GM20431 (cell line): ENCODE data around the gene CYTIP.

Experiments used
- in situ Hi-C: fragments of 300-500 bp; cut with MseI, MboI; formaldehyde crosslinking; loops from one replicate; pipeline ENCODE4 v1.15.0; 2020; ENCODE audit warnings: low sequenced_read_pairs; ENCODE audit not compliant: unreplicated experiment

The CYTIP gene

DNA sequence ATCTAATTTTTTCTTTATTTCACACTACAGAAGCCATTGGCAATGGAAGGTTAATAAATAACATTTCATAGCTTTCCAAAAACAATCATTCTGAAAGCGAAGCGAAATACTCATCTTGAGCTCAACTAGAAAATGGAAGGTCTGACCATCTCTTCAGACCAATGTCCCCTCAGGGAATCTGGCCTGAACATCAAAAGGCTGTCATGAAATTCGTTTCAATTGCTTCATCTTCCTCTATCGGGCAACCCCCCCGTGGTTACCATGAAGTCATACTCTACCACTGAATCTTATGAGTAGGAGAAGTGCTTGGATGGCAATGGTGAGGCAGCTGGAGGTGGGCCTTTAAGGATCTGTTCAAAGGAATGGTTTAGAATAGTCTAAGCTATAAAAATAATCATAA is 22.9 kb upstream of the CYTIP start:
- in situ Hi-C loops, result no loop called here

DNA sequence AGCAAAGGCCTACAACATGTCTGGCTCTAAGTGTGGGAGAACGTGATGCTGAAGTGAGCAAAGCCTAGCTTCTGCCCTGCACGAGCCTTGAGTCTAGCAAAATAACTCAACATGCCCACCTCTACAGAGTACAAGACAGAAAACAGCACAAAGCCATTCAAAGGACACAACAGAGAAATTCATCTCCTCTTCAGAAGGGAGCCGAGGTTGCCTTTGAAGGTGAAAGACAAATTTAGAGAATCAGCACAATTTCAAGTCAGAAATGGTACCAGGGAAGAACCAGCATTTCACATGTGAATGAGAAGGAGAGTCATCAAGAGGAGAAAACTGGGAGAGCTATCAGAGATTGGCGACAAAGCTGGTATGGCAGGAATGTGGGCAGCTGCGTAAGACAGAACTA is 21.7 kb upstream of the CYTIP start:
- in situ Hi-C loops, result no loop called here

DNA sequence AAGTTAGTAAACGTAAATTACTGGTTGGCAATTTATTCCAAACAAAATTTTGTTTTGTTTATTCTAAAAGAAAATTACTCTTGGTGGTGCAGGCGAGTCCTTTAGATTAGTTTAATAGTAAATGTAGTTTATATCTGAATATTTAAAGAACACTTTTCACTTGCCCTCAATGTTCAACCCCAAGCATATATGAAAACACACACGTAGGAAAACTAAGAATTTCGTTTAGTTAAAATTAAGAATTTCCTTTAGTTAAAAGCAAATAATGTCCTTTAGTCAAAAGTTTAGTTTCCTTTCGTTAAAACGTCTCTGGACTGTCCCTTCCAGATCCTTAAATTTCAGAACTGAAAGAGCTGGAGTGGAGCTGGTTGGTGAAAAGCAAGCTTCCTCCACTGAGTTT is 19.1 kb upstream of the CYTIP start:
- in situ Hi-C loops, result no loop called here

DNA sequence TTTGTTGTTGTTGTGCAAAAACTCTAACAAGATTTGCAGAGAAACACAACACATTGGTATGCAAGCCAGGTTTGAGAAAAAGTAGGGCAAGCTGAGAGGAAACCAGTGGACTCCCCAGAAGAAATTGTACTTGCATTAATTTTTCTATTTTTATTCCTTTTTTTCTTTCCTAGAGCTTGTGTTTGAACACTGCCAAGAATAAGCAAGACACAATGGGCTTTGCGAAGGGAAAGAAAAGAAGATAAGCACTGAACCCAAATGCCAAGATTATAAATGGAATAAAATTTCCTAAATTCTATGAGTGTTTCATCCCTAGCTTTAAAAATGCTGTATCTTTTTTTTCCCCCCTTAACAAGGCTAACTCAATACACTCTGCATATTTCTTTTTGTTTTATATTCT is 17.0 kb upstream of the CYTIP start:
- in situ Hi-C loops, result no loop called here

DNA sequence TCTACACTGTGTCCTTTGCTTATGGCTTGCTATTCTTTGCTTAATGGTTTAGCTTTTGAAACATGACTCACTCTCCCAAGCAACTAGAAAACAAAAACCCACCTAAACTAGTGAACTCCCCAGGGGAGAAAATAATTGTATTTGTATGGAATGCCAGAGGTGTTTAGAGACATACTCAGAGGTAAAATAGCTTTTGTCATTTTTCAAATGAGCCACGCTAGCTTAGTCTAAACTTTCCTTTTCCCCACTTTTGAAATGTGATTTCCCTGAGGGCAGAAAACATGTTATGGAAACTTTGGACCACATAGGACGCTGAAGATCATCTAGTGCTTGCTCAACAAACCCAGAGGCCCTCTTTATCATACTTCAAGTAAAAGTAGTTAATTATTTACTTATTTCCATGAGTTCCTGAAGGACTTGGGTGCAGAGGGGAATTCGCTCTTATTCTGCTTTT is 16.5 kb upstream of the CYTIP start:
- in situ Hi-C loops, result no loop called here

DNA sequence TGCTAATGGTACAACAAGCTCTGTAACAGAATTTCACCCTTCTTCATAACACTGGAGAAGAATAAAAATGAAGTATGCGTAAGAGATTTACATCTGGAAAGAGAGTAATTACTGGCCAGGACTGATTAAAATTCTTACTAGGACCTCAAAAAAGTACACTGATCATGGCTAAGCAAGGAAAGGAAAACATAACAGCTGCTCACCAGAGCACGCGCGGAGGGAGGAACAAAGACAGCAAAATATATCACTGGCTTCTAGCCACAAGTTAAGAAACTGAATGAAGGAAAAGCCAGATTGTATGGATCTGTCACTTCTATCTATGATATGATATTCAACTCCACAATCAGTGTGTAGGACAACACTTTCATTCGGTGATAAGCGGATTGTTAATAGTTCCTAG is 15.6 kb upstream of the CYTIP start:
- in situ Hi-C loops, result no loop called here

DNA sequence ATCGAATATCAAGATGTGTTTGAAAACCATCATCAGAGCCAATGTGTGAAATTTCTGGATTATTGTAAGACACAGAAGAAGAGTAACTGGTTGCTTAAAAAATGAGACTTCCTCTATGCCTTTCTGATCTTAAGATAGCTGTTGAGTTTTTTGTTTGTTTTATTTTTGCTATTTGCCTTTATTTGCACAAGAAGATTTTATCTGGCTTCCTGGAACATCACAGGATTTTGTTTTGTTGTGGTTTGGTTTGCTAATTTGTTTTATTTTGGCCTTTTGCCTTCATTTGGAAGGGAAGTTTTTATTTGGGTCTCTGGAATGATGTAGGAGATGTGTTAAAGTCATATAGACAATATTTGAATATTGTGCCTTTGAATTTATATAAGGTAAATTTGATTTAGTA is 3.9 kb upstream of the CYTIP start:
- in situ Hi-C loops, result no loop called here

DNA sequence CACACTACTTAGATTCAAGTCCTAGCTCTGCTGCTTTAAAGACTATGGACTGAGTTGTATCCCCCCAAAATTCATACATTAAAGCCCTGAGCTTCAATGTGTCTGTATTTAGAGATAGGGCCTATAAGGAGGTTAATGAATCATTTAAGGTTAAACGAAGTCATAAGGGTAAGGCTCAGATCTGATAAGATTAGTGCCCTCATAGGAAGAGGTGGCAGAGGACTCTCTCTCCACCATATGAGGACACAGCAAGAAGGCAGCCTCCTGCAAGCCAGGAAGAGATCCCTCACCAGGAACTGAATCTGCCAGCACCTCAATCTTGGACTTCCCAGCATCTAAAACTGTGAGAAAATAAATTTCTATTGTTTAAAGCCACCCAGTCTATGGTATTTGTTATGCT is 3.1 kb upstream of the CYTIP start:
- in situ Hi-C loops, result no loop called here

DNA sequence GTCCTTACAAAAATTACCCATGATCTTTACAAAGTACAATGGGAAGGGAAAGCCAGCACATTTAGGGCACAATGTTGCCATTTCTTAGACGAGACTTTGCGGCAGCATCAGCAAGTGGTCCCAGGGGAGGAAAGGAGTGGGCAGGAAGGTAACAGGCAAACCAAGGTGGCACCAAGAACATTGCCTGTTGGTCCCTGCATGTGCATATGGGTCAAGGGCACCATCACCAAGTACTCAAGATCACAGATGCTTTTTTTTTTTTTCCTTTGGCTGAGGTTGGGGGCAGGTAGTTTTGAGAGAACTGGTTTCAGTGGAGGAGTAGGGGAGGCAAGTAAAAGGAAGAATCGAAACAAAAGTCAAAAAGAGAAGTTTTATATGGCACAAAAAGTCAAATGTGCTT is 752 bp upstream of the CYTIP start:
- in situ Hi-C loops, result no loop called here

DNA sequence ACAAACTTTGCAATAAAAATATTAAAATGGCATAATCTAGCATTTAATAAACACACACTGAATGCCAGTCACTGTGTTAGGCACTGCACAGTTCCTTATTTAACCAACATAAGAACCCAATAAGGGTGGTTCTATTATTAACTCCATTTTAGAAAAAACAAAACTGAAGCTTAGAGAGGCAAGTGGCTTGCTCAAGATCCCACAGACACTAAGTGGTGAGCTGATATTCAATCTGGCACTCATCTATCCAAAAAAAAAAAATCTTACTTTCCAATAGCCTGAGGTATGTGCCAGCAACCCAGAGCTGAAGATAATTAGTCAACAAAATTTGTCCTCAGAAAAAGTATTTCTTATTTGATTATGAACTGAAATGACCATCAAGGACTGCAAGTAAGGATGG is 799 bp downstream of the CYTIP start:
- in situ Hi-C loops, result no loop called here

DNA sequence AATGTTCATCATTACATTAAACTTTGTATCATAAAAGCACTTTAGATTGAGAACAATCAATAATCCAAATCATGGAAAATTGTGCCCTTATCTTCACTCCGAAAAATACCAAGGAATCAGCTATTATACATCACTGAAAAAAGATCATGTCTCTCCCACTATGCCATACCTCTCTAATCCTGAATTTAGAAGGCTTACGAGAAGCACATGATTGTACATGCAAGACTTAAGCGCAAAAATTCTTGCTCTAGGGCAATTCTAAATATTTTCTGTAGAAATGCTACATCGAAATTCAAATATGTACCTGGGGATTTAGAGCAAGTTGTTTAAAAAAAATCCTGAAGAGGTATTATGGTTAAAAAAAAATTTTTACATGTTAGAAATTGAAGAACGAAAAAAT is 1.3 kb downstream of the CYTIP start:
- in situ Hi-C loops, result no loop called here

DNA sequence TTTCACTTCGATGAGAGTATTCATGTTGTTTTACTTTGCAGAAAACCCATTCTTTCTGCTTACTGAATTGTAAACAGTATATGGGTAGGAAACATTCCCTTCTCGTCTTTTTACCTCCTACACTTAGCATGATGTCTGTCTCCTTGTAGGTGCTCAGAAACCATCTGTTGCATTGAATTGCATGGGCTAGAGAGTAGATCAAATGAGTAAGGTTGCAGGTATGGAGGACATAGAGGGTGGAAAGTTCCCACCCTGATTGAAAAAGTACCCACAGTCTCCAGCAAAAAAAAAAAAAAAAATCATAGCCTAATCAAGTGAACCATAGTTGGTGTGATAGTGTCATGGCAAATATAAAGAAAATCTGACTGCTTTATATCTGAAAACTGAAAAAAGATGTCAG is 1.7 kb downstream of the CYTIP start:
- in situ Hi-C loops, result no loop called here

DNA sequence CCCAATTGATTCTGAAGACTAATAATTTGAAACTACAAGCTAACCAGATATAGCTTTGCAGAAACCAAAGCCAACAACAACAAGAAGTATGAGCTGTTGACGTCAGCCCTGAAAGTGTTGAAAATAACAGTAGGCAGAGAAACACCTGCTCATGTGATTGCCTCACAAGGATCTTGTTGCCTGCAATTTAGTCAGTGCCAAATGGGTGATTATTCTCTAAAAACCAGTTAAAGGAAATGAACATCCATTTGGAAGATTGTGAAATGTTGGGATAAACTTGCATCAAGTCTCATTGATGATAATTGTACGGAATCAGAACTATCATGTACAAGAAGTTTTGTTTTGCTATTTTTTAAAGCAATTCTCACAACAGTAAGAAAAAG is 2.8 kb downstream of the CYTIP start:
- in situ Hi-C loops, result no loop called here

DNA sequence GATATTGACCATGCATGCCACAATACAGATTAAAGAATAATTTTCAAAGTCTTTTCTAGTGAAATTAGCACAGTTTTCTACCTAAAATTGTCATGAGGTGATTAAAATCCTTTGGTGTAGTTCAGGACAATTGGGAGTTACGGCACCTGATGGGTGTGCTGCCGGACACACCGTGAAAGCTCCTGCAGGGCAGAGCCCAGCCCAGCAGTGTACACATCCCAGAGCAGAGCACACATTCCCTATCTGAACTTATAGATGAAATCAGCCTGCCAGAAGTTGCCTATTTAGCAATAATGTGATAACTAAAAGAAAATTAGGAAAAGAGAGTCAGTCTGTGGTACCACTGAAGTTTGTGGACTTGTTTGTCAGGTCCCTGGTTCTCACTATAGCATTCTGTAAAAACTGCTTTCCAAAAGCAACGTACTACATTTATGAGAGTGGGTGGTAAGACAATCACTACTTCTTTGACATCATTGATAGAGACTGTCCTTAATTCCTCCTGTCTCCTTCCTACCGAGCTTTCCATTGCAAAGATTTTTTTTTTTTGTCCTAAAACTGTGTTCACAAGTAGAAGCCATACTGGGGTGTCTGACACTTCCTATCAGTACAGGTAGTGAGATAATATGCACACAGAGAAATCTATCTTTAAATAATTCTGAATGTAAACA is 3.4 kb downstream of the CYTIP start:
- in situ Hi-C loops, result no loop called here

DNA sequence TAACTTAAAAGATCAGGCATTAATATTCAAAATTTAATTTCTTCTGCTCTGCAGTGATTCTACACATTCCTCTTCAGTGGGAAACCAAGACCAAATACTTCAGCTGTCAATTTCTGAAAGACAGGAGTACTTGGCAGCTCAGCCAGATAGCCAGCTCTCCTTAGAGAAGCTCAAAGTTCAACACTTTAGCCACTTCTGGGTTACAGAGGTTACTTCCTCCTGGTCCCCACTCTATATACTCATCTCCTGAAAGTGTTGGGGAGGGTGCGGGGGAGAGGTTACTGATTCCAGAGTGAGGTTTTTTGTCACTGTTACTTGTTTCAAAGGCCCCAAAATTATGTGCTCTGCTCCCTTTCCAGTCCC is 4.1 kb downstream of the CYTIP start:
- in situ Hi-C loops, result no loop called here

DNA sequence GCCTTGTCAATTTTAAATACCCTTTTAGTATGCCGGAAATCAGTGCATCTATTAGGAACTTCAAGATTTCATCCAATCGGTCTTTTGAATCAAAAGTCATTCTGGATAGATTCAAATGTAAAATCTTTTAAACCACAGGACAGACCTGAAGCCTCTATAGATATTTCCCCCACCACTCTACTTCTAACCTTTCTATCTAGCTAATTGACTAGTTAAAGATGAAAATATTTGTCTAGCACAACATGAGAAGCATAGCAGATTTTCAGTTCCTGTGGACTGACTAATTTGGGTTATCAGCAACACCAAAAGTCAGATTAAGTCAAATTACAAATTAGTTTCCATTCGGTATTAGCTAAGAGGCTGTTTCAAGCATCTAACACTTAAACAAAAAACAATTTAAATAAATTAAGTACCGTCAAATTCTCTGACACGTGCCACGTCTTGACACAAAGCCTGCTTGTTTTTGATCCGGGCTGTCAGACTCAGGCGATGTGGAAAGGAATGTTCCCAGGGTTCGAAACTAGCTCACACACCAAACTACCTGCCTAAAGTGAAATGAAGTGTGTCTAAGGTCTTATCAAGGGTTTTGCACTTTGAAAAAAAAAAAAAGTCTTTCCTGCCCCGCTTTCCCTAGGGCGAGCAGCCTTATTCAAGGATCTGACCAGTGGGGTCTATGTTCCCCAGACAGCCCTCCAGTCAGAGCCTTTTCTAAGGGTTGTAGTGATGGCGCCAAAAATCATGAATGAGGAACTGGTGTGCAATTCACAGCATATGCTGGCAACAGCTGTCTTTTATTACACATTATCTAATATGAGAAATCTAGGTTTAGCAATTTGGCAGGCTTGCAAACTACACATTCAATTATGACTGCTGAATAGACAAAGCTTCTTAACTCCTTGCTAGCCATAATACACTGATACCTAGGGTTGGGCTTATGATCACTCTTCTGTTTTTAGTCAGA is 4.7 kb downstream of the CYTIP start:
- in situ Hi-C loops, result no loop called here

DNA sequence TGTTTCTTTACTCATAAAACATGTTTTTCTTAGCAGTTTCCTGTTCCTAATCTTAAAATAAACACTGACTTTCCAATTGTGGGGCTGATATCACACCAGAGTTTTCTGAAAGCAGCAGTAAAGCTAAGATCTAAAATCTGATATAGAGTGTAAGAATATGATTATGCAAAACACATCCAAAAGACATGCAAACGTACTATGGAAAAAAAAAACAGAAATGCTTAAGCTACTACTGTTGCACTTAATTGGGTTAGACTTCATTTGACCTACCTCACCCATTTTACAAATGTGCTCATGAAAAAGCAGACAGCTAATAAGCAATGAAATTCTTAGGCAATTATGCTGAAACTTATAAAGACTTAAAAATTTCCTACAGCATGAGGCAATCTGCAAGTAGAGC is 10.5 kb downstream of the CYTIP start:
- in situ Hi-C loops, result no loop called here

DNA sequence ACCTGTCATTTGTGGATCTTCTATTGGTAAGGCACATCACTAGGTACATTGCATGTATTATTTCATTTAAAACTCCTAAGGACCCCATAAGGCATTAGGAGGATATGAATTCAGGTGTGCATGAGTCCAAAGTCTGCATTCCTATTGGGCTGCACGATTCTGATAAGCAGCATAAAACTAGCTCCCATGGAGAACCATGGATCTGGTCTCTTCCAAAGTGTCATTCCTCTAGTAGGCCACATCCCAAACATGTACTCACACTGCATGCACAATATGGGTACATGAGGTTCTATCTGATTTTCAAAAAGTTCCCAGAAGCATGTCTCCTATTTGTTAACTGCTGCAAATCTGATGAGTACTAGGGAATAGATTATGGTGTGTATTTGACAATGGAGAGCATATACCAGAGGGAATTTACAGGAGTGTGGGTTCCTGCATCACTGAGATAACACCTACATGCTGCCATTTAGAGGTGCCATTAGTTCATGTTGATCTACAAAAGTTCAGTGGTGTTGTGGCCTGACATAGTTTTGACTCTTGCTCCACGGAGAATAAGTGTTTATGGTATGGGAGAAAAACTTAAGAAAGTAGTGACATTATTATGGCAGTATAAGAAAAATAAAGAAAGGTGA is 11.3 kb downstream of the CYTIP start:
- in situ Hi-C loops, result no loop called here

DNA sequence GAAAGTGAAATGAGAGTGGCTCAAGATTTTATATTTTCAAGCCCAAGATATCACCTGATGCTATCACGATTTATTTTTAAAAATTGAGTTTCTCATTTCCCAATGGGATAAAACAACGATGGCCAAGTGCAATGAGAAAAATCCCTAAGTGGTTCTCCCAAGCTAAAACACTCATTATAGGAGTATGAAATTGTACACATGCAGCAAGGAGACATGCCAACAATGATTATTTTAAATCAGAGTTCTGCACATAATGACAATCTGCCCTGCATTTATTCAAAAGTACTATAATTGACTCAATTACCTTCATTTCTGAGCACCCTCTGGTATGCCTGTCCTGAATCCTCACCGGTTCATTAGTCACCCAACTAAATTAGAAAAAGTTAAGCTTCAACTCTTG is 12.7 kb downstream of the CYTIP start:
- in situ Hi-C loops, result no loop called here

DNA sequence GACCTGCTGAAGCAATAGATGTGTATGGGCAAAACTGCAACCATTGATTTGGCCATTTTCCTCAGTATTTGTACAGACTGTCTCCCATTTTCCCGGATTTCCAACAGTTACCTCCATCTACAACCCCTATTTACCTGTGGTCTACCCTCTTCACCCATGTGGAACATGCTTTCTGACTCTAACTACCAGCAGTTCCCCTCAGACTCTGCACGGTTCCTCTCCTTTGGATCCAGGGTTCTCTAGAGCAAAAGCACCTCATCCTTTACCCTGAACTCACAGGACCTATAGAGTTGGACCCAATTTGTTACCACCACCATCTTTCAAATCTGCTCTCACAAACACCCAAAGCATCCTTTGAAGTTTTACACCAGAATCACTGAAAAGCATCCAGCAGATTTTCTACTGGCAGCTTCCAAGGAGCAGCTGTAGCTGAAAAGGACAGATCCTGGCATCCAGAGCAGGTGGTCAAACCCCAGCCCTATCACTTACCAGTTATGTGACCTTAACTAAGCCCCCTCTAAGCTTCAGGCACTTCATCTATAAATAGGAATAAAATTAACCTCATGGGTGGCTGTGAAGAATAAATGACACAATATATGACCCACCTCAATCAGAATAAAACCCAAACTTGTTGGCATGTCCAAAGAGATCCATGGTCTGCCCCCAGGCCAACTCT is 15.3 kb downstream of the CYTIP start:
- in situ Hi-C loops, result no loop called here

DNA sequence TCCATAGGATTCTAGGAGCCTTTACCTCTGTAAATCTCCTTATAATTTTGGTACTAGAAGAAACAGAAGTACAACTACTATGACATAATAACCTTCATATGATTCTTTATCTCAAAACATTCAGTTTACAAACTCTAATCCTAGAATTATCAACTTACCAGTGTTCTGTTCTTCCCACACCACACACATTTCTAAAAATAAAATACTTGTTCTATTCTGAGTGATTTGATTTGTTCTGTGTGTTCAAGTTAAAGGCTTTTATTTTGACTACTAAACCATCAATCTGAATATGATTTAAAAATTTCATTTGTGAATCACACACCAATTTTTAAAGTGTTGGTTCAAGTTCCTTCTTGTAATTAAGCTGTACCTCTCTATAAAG is 16.0 kb downstream of the CYTIP start:
- in situ Hi-C loops, result no loop called here
